Measurements from ENCODE around the gene PCK2. TPM values are rescaled to one million over a fixed set of nuclear protein-coding genes. Genes with fewer than 3 reads are reported as not detected.

PCK2 gene
- total and polyA plus RNA-seq, 2 of the 13 experiments (the other 11 are each of a cell fraction or from before 2014, with no cell fraction given) = 129 to 272 TPM

GRCh38 chr14:24146978-24147760 lies 53.1 kb downstream of the PCK2 start, which contains the start of gene RNF31 (continued):
- TF ChIP-seq KLF13 (CRISPR knock-in tag; IDR thresholded peaks at IDR 0.05) (0 out of 2 replicates have a peak, but pooled peaks have one; percentile 91), ZKSCAN8 (CRISPR knock-in tag; IDR thresholded peaks at IDR 0.05; ENCODE audit: borderline replicate concordance) (no peak), ZNF451 (CRISPR knock-in tag; IDR thresholded peaks at IDR 0.05) (peak; percentile 37), GFI1 (CRISPR knock-in tag; IDR thresholded peaks at IDR 0.05; ENCODE audit: borderline replicate concordance) (no peak), ETV5 (CRISPR knock-in tag; IDR thresholded peaks at IDR 0.05; ENCODE audit: borderline replicate concordance) (peak; percentile 67), PHF20 (CRISPR knock-in tag; IDR thresholded peaks at IDR 0.05) (no peak), CC2D1A (CRISPR knock-in tag; IDR thresholded peaks at IDR 0.05) (no peak), RBM39 (IDR thresholded peaks at IDR 0.05; ENCODE audit: low read depth, low read length, poor library complexity, severe bottlenecking) (peak; percentile 94), HMGXB3 (CRISPR knock-in tag; IDR thresholded peaks at IDR 0.05; ENCODE audit: borderline replicate concordance) (no peak), ATM (IDR thresholded peaks at IDR 0.05; ENCODE audit: borderline replicate concordance) (no peak), TP53 (CRISPR knock-in tag; conservative IDR thresholded peaks at IDR 0.05) (peak; percentile 77), ZKSCAN1 (IDR thresholded peaks at IDR 0.05; ENCODE audit: low read length) (no peak), GATAD1 (CRISPR knock-in tag; IDR thresholded peaks at IDR 0.05) (peak; percentile 88), ZNF20 (CRISPR knock-in tag; IDR thresholded peaks at IDR 0.05) (no peak), ZNF143 (CRISPR knock-in tag; IDR thresholded peaks at IDR 0.05) (no peak; the same call in 1 of the 2 replicates), ZNF773 (CRISPR knock-in tag; IDR thresholded peaks at IDR 0.05; ENCODE audit: borderline replicate concordance) (peak; percentile 90; the same call in 1 of the 2 replicates), HDAC2 (CRISPR knock-in tag; IDR thresholded peaks at IDR 0.05) (no peak; the same call in 1 of the 2 replicates), ZMYM2 (CRISPR knock-in tag; IDR thresholded peaks at IDR 0.05) (no peak), ZNF746 (CRISPR knock-in tag; IDR thresholded peaks at IDR 0.05) (no peak), ERF (CRISPR knock-in tag; IDR thresholded peaks at IDR 0.05) (no peak), ZNF792 (CRISPR knock-in tag; IDR thresholded peaks at IDR 0.05) (no peak; the same call in 1 of the 2 replicates), ARNTL (CRISPR knock-in tag; IDR thresholded peaks at IDR 0.05) (peak; percentile 80; the same call in 1 of the 2 replicates), CHCHD3 (CRISPR knock-in tag; IDR thresholded peaks at IDR 0.05) (no peak), U2AF1 (optimal IDR thresholded peaks at IDR 0.05; ENCODE audit: low read depth, low read length) (peak; percentile 83), ZNF292 (CRISPR knock-in tag; IDR thresholded peaks at IDR 0.05; ENCODE audit: borderline replicate concordance, low read depth) (no peak; the same call in 1 of the 2 replicates), ZNF652 (CRISPR knock-in tag; IDR thresholded peaks at IDR 0.05; ENCODE audit: borderline replicate concordance, low read depth) (no peak; the same call in 1 of the 2 replicates), ATRX (CRISPR knock-in tag; IDR thresholded peaks at IDR 0.05; ENCODE audit: borderline replicate concordance) (no peak)
- TF ChIP-seq, protein P1, sequence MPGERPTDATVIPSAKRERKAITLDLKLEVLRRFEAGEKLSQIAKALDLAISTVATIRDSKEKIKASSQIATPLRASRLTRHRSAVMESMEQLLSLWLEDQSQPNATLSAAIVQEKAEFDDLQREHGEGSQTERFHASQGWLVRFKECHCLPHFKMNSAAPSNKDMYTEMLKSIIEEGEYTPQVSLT (CRISPR knock-in tag; IDR thresholded peaks at IDR 0.05; ENCODE audit: borderline replicate concordance, low read depth) = no peak
